IMR-90 (cell line): ENCODE measurements around the gene NMT1. TPM values are rescaled to one million over a fixed set of nuclear protein-coding genes. Genes with fewer than 3 reads are reported as not detected.
A peak's percentile ranks its signal among the peaks of the same experiment; 100 is the strongest.

Experiments used
- ATAC-seq: fragments of 200-7000 bp; cut with Tn5 transposase; 2 replicates; pipeline ENCODE4 v1.9.1; 2020; ENCODE audit warnings: low read depth, mild to moderate bottlenecking, moderate library complexity
- BruUV-seq: library from RNA; stranded (reverse); fragments of 400-500 nt; replicated peaks from 2 replicates; lab custom pipeline; 2021; lab: Mats Ljungman, UMichigan
- CTCF ChIA-PET: fragments of 300-600 bp; formaldehyde crosslinking; extraction: SDS; loops from one replicate; lab custom pipeline; 2021; ENCODE audit warnings: antibody characterized with exemption; lab: Yijun Ruan, JAX
- POLR2A ChIA-PET: fragments of 300-600 bp; sonication (Branson Sonifier 250); formaldehyde crosslinking; loops from one replicate; lab custom pipeline; 2022; ENCODE audit warnings: antibody characterized with exemption; ENCODE audit not compliant: unreplicated experiment; lab: Charles Lee
- DNase-seq: peaks from one replicate; pipeline ENCODE4 v3.0.0; 2013
- H2AFZ ChIP-seq: replicated peaks from 2 replicates; pipeline ENCODE3; 2013; ENCODE audit warnings: low read length, mild to moderate bottlenecking; ENCODE audit not compliant: poor library complexity
- H2AK5ac ChIP-seq: 2 replicates; pipeline ENCODE4 v1.6.1; 2013; ENCODE audit warnings: low read depth, low read length, inconsistent platforms
- H2AK9ac ChIP-seq: replicated peaks from 2 replicates; pipeline ENCODE3; 2013; ENCODE audit warnings: mild to moderate bottlenecking, low read depth, low read length, moderate library complexity; ENCODE audit not compliant: poor library complexity
- H2BK120ac ChIP-seq: 2 replicates; pipeline ENCODE4 v1.6.1; 2013; ENCODE audit warnings: low read depth, low read length, inconsistent platforms
- H2BK15ac ChIP-seq: 3 replicates; pipeline ENCODE4 v1.6.1; 2013; ENCODE audit warnings: low read depth, low read length, inconsistent platforms
- H2BK20ac ChIP-seq: 2 replicates; pipeline ENCODE4 v1.6.1; 2013; ENCODE audit warnings: low read depth, mild to moderate bottlenecking, inconsistent platforms, low read length, moderate library complexity
- H2BK5ac ChIP-seq: 2 replicates; pipeline ENCODE4 v1.6.1; 2013; ENCODE audit warnings: mild to moderate bottlenecking, low read depth, low read length, inconsistent platforms; ENCODE audit not compliant: poor library complexity, severe bottlenecking
- H3K14ac ChIP-seq: replicated peaks from 2 replicates; pipeline ENCODE4 v1.6.1; 2013; ENCODE audit warnings: low read depth, low read length, inconsistent platforms
- H3K18ac ChIP-seq: 2 replicates; pipeline ENCODE4 v1.6.1; 2013; ENCODE audit warnings: low read depth, low read length, control low read depth
- H3K23ac ChIP-seq: 2 replicates; pipeline ENCODE4 v1.6.1; 2013; ENCODE audit warnings: low read depth, low read length, inconsistent platforms
- H3K27ac ChIP-seq: 2 replicates; pipeline ENCODE4 v1.5.1; 2013; ENCODE audit warnings: mild to moderate bottlenecking, control low read depth, low read length; ENCODE audit not compliant: insufficient read depth
- H3K27me3 ChIP-seq: 2 replicates; pipeline ENCODE4 v1.6.1; 2013; ENCODE audit warnings: low read length; ENCODE audit not compliant: control insufficient read depth, insufficient read depth
- H3K36me3 ChIP-seq: 2 replicates; pipeline ENCODE4 v1.6.1; 2013; ENCODE audit warnings: low read length, mixed read lengths; ENCODE audit not compliant: control insufficient read depth, insufficient read depth
- H3K4ac ChIP-seq: 2 replicates; pipeline ENCODE4 v1.6.1; 2013; ENCODE audit warnings: low read depth, low read length, inconsistent platforms
- H3K4me1 ChIP-seq: 2 replicates; pipeline ENCODE4 v1.6.1; 2013; ENCODE audit warnings: low read length, mixed read lengths; ENCODE audit not compliant: control insufficient read depth, insufficient read depth
- H3K4me2 ChIP-seq: 2 replicates; pipeline ENCODE4 v1.6.1; 2013; ENCODE audit warnings: low read depth, mild to moderate bottlenecking, control low read depth, low read length, moderate library complexity
- H3K4me3 ChIP-seq: 2 replicates; pipeline ENCODE4 v1.5.1; 2013; ENCODE audit warnings: low read depth, mild to moderate bottlenecking, control low read depth, low read length, moderate library complexity; ENCODE audit not compliant: insufficient read depth
- H3K56ac ChIP-seq: 2 replicates; pipeline ENCODE4 v1.6.1; 2013; ENCODE audit warnings: low read length, inconsistent platforms; ENCODE audit not compliant: insufficient read depth; ENCODE audit errors: extremely low read depth
- H3K79me1 ChIP-seq, 2 experiments: 2 replicates each; pipeline ENCODE4 v1.6.1; 2013; ENCODE audit warnings: low read length in 2 of 2, inconsistent platforms in 1 of 2, low read depth in 1 of 2
- H3K9ac ChIP-seq: 2 replicates; pipeline ENCODE4 v1.6.1; 2013; ENCODE audit warnings: low read depth, low read length, control low read depth
- H3K9me1 ChIP-seq: 2 replicates; pipeline ENCODE4 v1.6.1; 2013; ENCODE audit warnings: low read length, inconsistent platforms; ENCODE audit not compliant: insufficient read depth
- H3K9me3 ChIP-seq: 2 replicates; pipeline ENCODE4 v1.6.1; 2013; ENCODE audit warnings: low read length; ENCODE audit not compliant: control insufficient read depth, insufficient read depth
- H4K20me1 ChIP-seq: 2 replicates; pipeline ENCODE4 v1.6.1; 2013; ENCODE audit warnings: low read length, inconsistent platforms; ENCODE audit not compliant: insufficient read depth
- H4K5ac ChIP-seq: 2 replicates; pipeline ENCODE4 v1.6.1; 2013; ENCODE audit warnings: mild to moderate bottlenecking, low read depth, low read length, control low read depth
- H4K8ac ChIP-seq, 2 experiments: 2 replicates each; pipeline ENCODE4 v1.6.1; 2013; ENCODE audit warnings: low read depth in 2 of 2, low read length in 2 of 2, control low read depth in 1 of 2, inconsistent platforms in 1 of 2
- H4K91ac ChIP-seq: 2 replicates; pipeline ENCODE4 v1.6.1; 2013; ENCODE audit warnings: low read depth, low read length, inconsistent platforms; ENCODE audit not compliant: insufficient read depth
- BHLHE40 ChIP-seq: fragments of 150-350 bp; IDR thresholded peaks from 2 replicates; pipeline ENCODE4 v1.6.1; 2016; ENCODE audit warnings: mild to moderate bottlenecking, low read depth, low read length
- CEBPB ChIP-seq: IDR thresholded peaks from 2 replicates; pipeline ENCODE4 v1.6.1; 2012; ENCODE audit warnings: low read depth, low read length, improper control_type of control experiment
- CTCF ChIP-seq: conservative IDR thresholded peaks from 2 replicates; pipeline ENCODE4 v1.5.1; 2012; ENCODE audit warnings: mild to moderate bottlenecking, low read depth, low read length, improper control_type of control experiment
- MAFK ChIP-seq: IDR thresholded peaks from 2 replicates; pipeline ENCODE4 v1.6.1; 2012; ENCODE audit warnings: low read depth, low read length, improper control_type of control experiment
- MXI1 ChIP-seq: IDR thresholded peaks from 2 replicates; pipeline ENCODE4 v1.6.1; 2012; ENCODE audit warnings: low read depth, mild to moderate bottlenecking, low read length, moderate library complexity, borderline replicate concordance
- NFE2L2 ChIP-seq: fragments of 150-350 bp; IDR thresholded peaks from 2 replicates; pipeline ENCODE4 v1.6.1; 2016; ENCODE audit warnings: low read depth, mild to moderate bottlenecking, low read length
- POLR2A ChIP-seq: IDR thresholded peaks from 2 replicates; pipeline ENCODE4 v1.6.1; 2012; ENCODE audit warnings: mild to moderate bottlenecking, low read depth, low read length
- RAD21 ChIP-seq: IDR thresholded peaks from 2 replicates; pipeline ENCODE4 v1.6.1; 2012; ENCODE audit warnings: low read length, improper control_type of control experiment
- RFX5 ChIP-seq: IDR thresholded peaks from 2 replicates; pipeline ENCODE4 v1.8.0; 2012; ENCODE audit warnings: low read depth, mild to moderate bottlenecking, low read length, moderate library complexity
- SMC3 ChIP-seq: fragments of 150-350 bp; IDR thresholded peaks from 2 replicates; pipeline ENCODE4 v1.6.1; 2016; ENCODE audit warnings: low read depth, mild to moderate bottlenecking, antibody characterized with exemption, low read length, moderate library complexity
- WGBS, 2 experiments: methylation state at CpG; one replicate each; pipeline versions ENCODE4 v1.1.5 to v1.1.7; 2013; ENCODE audit warnings: missing lambda C conversion rate in 2 of 2; ENCODE audit not compliant: insufficient read length in 1 of 2; ENCODE audit errors: extremely low coverage in 2 of 2; 5-methylcytosine and 5-hydroxymethylcytosine counted together
- dilution Hi-C: fragments of 300-500 bp; cut with HindIII; formaldehyde crosslinking; loops from one replicate; pipeline ENCODE4 v1.14.3; 2018; ENCODE audit warnings: low sequenced_read_pairs; ENCODE audit not compliant: unreplicated experiment
- in situ Hi-C: fragments of 300-500 bp; cut with MboI; formaldehyde crosslinking; loops from 3 replicates; pipeline ENCODE4 v1.14.3; 2019; ENCODE audit warnings: low sequenced_read_pairs, inconsistent platforms, mixed read lengths
- intact Hi-C: fragments of 100-400 bp; cut with micrococcal nuclease; formaldehyde crosslinking; loops from 2 replicates; pipeline ENCODE4 v1.10.0; 2022
- polyA plus RNA-seq, 3 experiments: library from polyadenylated mRNA; depleted of rRNA; stranded (reverse); fragments of >200 nt; gene quantifications; 2 replicates each; pipeline ENCODE4 v1.2.3, GENCODE V29; 2012; ENCODE audit warnings: low replicate concordance in 1 of 3
- total RNA-seq: library from RNA; depleted of rRNA; stranded (reverse); fragments of >200 nt; gene quantifications from 2 replicates; pipeline ENCODE4 v1.2.3, GENCODE V29; 2012
- TF ChIP-seq, protein P1 (sequence below): fragments of 150-350 bp; IDR thresholded peaks from 2 replicates; pipeline ENCODE4 v1.6.1; 2016; ENCODE audit warnings: low read depth, mild to moderate bottlenecking, low read length, moderate library complexity, borderline replicate concordance
- TF ChIP-seq, protein P2 (sequence below): fragments of 150-350 bp; IDR thresholded peaks from 2 replicates; pipeline ENCODE4 v1.6.1; 2017; ENCODE audit warnings: mild to moderate bottlenecking, antibody characterized with exemption, low read length, low read depth

The NMT1 gene
- total and polyA plus RNA-seq, 2 of the 4 experiments (the other 2 are of a cell fraction): 38.0 to 60.6 TPM

- CTCF ChIA-PET: interaction anchor here (0.6 to 2.3 kb wide), 43 partner anchors 9 to 289 kb away, joined by 3 to 59 read pairs (median 4); partner anchors contain the start of genes HEXIM1, HEXIM2 and MAP3K14
- H2AK5ac ChIP-seq: peak within 1 kb of the TSS; percentile 71
- H3K79me1 ChIP-seq: peaks cover 14 to 24% of the 10 kb centered on the region in 2 experiments; a peak in 3 of 4 replicates
- no peak within 1 kb of the TSS for H2BK20ac ChIP-seq
- peak within 1 kb of the TSS; percentile 29; the same call in 1 of the 2 replicates for H4K91ac ChIP-seq
- no peak within 1 kb of the TSS for H3K18ac ChIP-seq
- no peaks in the 10 kb centered on the region for H3K27me3 ChIP-seq
- peak within 1 kb of the TSS; percentile 75 for H3K4me2 ChIP-seq
- peak within 1 kb of the TSS; percentile 81 for H3K4ac ChIP-seq
- H2BK120ac ChIP-seq: peak within 1 kb of the TSS; percentile 15; the same call in 1 of the 2 replicates
- no peak within 1 kb of the TSS for H2BK5ac ChIP-seq
- peak within 1 kb of the TSS; percentile 11; the same call in 1 of the 2 replicates for H3K23ac ChIP-seq
- H2AFZ ChIP-seq: peak within 1 kb of the TSS; percentile 91
- H3K36me3 ChIP-seq: peaks cover 2% of the 10 kb centered on the region; the same call in 1 of the 2 replicates
- no TSS peak for BruUV-seq
- no peaks in the 10 kb centered on the region for H3K9me3 ChIP-seq
- peaks cover 10% of the 10 kb centered on the region for H3K9me1 ChIP-seq
- in situ Hi-C loops (loop anchor here (5.0 kb wide), 1 partner anchor 62 kb away; no protein-coding TSS in a partner anchor), intact Hi-C loops (loop anchor here (1.0 kb wide), 2 partner anchors 26 to 62 kb away; partner anchors contain the start of gene HEXIM2), dilution Hi-C loops (no loop called here)
- no peak within 1 kb of the TSS for H2BK15ac ChIP-seq
- H3K9ac ChIP-seq: peak within 1 kb of the TSS; percentile 44
- peaks cover 9% of the 10 kb centered on the region; the same call in 1 of the 2 replicates for H4K20me1 ChIP-seq
- ATAC-seq (peak; percentile 71), DNase-seq (peak; percentile 97)
- peak within 1 kb of the TSS; percentile 92 for H2AK9ac ChIP-seq
- POLR2A ChIA-PET: interaction anchor here (0.6 to 2.4 kb wide), 4 partner anchors 13 to 86 kb away, joined by 3 to 33 read pairs (median 6); partner anchors contain the start of genes HEXIM1 and HEXIM2
- peak within 1 kb of the TSS; percentile 47 for H3K4me3 ChIP-seq
- peak within 1 kb of the TSS; percentile 71 for H3K14ac ChIP-seq
- H3K4me1 ChIP-seq: peaks cover 15% of the 10 kb centered on the region
- peak within 1 kb of the TSS; percentile 4 for H3K27ac ChIP-seq
- H3K56ac ChIP-seq: peak within 1 kb of the TSS; percentile 45; the same call in 1 of the 2 replicates
- WGBS, 2 experiments: 9% methylated on average over 21 of the region's 40 CpGs; no CpG with 5 or more reads in 1 of the 2 experiments
- H4K5ac ChIP-seq: peak within 1 kb of the TSS; percentile 5
- peak within 1 kb of the TSS; percentile 55 to 91 for H4K8ac ChIP-seq
- TF ChIP-seq MXI1 (no peak), SMC3 (peak; percentile 100), CEBPB (peak; percentile 93), BHLHE40 (no peak), NFE2L2 (no peak), POLR2A (0 out of 2 replicates have a peak, but pooled peaks have one; percentile 47), MAFK (peak; percentile 39; the same call in 1 of the 2 replicates), RFX5 (no peak), RAD21 (peak; percentile 99), CTCF (peak; percentile 100; the same call in 1 of the 2 replicates)
- TF ChIP-seq, protein P1, sequence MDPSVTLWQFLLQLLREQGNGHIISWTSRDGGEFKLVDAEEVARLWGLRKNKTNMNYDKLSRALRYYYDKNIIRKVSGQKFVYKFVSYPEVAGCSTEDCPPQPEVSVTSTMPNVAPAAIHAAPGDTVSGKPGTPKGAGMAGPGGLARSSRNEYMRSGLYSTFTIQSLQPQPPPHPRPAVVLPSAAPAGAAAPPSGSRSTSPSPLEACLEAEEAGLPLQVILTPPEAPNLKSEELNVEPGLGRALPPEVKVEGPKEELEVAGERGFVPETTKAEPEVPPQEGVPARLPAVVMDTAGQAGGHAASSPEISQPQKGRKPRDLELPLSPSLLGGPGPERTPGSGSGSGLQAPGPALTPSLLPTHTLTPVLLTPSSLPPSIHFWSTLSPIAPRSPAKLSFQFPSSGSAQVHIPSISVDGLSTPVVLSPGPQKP: no peak
- TF ChIP-seq, protein P2, sequence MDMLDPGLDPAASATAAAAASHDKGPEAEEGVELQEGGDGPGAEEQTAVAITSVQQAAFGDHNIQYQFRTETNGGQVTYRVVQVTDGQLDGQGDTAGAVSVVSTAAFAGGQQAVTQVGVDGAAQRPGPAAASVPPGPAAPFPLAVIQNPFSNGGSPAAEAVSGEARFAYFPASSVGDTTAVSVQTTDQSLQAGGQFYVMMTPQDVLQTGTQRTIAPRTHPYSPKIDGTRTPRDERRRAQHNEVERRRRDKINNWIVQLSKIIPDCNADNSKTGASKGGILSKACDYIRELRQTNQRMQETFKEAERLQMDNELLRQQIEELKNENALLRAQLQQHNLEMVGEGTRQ: no peak
These were observed 74.3 kb downstream of the NMT1 start, which contains the start of gene ACBD4 for GRCh38 chr17:45135192-45135977. ACBD4 (plus strand) TSS chr17:45135687; CDS start chr17:45136145, 458 bp downstream.
